B cell (primary cell): ENCODE results near the gene PSAP.

ENCODE experiments used
- EZH2 ChIP-seq: IDR thresholded peaks from 2 replicates; pipeline ENCODE4 v1.6.1; 2012; ENCODE audit warnings: borderline replicate concordance, low read depth, mild to moderate bottlenecking, moderate library complexity, low read length; ENCODE audit not compliant: insufficient read depth, poor library complexity, severe bottlenecking
- TF ChIP-seq, protein P1 (sequence below): fragments of 200-600 bp; IDR thresholded peaks from one replicate; pipeline ENCODE4 v1.8.0; 2022; ENCODE audit warnings: antibody characterized with exemption, mild to moderate bottlenecking

DNA sequence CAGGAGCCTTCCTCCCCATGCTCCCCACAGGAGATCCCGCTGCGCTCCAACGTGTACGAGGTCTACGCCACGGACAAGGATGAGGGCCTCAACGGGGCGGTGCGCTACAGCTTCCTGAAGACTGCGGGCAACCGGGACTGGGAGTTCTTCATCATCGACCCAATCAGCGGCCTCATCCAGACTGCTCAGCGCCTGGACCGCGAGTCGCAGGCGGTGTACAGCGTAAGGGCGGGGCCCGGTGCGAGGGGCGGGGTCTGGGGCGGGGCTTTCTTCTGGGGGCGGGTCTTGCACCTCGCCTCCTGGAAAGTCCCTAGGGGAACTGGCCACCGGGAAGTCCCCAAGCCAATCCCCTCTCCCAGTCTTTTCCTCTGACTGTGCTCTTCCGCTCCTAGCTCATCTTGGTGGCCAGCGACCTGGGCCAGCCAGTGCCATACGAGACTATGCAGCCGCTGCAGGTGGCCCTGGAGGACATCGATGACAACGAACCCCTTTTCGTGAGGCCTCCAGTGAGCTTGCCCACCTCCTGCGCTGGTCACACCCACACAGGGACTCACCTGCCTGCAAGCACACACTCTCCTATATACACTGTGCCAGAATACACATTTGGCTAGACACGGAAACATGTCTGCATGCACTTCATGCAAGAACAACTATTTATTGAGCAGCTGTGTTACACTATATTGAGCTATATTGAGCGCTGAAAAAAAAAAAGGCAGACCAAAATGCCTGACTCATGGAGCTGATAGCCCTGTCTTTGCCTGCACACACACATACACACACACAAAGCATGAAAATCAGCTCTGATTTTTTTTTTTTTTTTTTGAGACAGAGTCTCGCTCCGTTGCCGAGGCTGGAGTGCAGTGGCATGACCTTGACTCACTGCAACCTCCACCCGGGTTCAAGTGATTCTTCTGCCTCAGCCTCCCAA is 45.0 kb downstream of the PSAP start:
- TF ChIP-seq, protein P1, sequence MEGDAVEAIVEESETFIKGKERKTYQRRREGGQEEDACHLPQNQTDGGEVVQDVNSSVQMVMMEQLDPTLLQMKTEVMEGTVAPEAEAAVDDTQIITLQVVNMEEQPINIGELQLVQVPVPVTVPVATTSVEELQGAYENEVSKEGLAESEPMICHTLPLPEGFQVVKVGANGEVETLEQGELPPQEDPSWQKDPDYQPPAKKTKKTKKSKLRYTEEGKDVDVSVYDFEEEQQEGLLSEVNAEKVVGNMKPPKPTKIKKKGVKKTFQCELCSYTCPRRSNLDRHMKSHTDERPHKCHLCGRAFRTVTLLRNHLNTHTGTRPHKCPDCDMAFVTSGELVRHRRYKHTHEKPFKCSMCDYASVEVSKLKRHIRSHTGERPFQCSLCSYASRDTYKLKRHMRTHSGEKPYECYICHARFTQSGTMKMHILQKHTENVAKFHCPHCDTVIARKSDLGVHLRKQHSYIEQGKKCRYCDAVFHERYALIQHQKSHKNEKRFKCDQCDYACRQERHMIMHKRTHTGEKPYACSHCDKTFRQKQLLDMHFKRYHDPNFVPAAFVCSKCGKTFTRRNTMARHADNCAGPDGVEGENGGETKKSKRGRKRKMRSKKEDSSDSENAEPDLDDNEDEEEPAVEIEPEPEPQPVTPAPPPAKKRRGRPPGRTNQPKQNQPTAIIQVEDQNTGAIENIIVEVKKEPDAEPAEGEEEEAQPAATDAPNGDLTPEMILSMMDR: no peak
- no peak for TF ChIP-seq EZH2
